Parathyroid adenoma (tissue), 2 donors: ENCODE results near the gene C13orf46.

Experiments used
- H2AFZ ChIP-seq: fragments of 300-600 bp; sonication (generic); one replicate; pipeline ENCODE4 v1.7.0; 2017; ENCODE audit warnings: antibody characterized with exemption, mild to moderate bottlenecking
- H3K27ac ChIP-seq: fragments of 300-600 bp; sonication (generic); one replicate; pipeline ENCODE4 v1.7.0; 2017
- H3K27me3 ChIP-seq: fragments of 300-600 bp; sonication (generic); one replicate; pipeline ENCODE4 v1.7.0; 2017; ENCODE audit warnings: low read length; ENCODE audit not compliant: control insufficient read depth, insufficient read depth
- H3K36me3 ChIP-seq: fragments of 300-600 bp; sonication (generic); one replicate; pipeline ENCODE4 v1.7.0; 2017; ENCODE audit warnings: low read length; ENCODE audit not compliant: control insufficient read depth, insufficient read depth
- H3K4me1 ChIP-seq: fragments of 300-600 bp; sonication (generic); one replicate; pipeline ENCODE4 v1.7.0; 2017; ENCODE audit warnings: control low read depth
- H3K4me2 ChIP-seq: fragments of 300-600 bp; sonication (generic); one replicate; pipeline ENCODE4 v1.7.0; 2017; ENCODE audit warnings: low read length
- H3K4me3 ChIP-seq: fragments of 300-600 bp; sonication (generic); one replicate; pipeline ENCODE4 v1.7.0; 2017; ENCODE audit warnings: low read depth, low read length
- H3K79me2 ChIP-seq: fragments of 300-600 bp; sonication (generic); one replicate; pipeline ENCODE4 v1.7.0; 2017; ENCODE audit warnings: control low read depth
- H3K9ac ChIP-seq: fragments of 300-600 bp; sonication (generic); one replicate; pipeline ENCODE4 v1.7.0; 2017; ENCODE audit warnings: mild to moderate bottlenecking
- H3K9me3 ChIP-seq: fragments of 300-600 bp; sonication (generic); one replicate; pipeline ENCODE4 v1.7.0; 2017; ENCODE audit warnings: low read length; ENCODE audit not compliant: control insufficient read depth
- TF ChIP-seq, protein P1 (sequence below): fragments of 300-600 bp; sonication (generic); IDR thresholded peaks from one replicate; pipeline ENCODE4 v1.7.0; 2017; ENCODE audit warnings: antibody characterized with exemption, mild to moderate bottlenecking
- donor health status: primary hyperparathyroidism.

Gene C13orf46

DNA sequence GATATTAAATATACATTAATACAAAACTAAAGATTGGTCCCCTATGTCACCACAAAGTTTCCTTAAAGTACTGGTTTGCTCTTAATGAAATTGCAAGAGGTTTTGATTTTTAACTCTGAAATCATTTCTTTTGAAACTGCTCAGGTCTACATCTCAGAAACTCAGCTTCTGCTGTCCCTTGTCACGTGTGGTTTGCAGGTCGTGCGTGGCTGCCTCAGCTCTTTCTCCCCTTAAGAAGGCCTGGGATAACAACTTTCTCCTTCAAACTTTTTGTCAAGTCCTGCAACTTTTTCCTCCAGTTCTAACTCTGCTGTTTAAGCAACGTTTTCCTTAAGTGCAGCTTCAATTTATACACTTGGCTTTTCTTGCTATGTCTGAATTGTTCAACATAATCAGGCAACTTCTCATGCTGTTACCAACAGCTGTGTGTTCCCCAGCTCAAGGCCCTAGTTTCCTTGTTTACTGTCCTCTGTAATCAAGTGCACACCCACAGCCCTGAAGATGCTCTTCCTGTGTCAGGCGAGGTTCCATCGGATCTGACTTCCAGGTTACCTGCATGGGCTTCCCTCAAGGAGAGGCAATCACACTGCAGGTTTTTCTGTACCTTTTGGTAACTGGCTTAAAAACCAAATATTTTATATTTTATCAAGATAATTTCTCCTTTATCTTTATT lies 13.5 kb downstream of the C13orf46 start:
- no peaks in the 10 kb centered on the region for H3K4me1 ChIP-seq
- no peaks in the 10 kb centered on the region for H3K9me3 ChIP-seq
- TF ChIP-seq, protein P1, sequence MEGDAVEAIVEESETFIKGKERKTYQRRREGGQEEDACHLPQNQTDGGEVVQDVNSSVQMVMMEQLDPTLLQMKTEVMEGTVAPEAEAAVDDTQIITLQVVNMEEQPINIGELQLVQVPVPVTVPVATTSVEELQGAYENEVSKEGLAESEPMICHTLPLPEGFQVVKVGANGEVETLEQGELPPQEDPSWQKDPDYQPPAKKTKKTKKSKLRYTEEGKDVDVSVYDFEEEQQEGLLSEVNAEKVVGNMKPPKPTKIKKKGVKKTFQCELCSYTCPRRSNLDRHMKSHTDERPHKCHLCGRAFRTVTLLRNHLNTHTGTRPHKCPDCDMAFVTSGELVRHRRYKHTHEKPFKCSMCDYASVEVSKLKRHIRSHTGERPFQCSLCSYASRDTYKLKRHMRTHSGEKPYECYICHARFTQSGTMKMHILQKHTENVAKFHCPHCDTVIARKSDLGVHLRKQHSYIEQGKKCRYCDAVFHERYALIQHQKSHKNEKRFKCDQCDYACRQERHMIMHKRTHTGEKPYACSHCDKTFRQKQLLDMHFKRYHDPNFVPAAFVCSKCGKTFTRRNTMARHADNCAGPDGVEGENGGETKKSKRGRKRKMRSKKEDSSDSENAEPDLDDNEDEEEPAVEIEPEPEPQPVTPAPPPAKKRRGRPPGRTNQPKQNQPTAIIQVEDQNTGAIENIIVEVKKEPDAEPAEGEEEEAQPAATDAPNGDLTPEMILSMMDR = no peak
- no peak overlapping the region for H3K4me2 ChIP-seq
- H2AFZ ChIP-seq = no peak overlapping the region
- no peaks in the 10 kb centered on the region for H3K27me3 ChIP-seq
- H3K27ac ChIP-seq = no peak overlapping the region
- no peaks in the 10 kb centered on the region for H3K36me3 ChIP-seq
- H3K4me3 ChIP-seq = no peak overlapping the region
- no peaks in the 10 kb centered on the region for H3K79me2 ChIP-seq
- no peak overlapping the region for H3K9ac ChIP-seq

DNA sequence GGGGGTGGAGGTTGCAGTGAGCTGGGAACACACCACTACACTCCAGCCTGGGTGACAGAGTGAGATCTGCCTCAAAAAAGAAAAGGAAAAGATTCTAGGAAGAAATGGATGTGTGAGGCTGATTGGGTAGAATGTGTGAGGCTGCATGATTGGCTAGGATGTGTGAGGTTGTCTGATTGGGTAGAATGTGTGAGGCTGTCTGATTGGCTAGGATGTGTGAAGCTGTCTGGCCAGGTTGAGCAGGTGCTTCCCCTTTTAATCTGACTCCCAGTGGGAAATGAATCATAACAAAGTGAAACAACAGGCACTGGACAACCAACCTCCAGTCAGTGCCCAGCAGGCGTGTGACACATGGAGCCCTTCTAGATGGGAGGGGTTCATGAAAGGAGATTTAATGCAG lies 14.7 kb downstream of the C13orf46 start:
- TF ChIP-seq, protein P1 = no peak
- no peak overlapping the region for H2AFZ ChIP-seq
- H3K4me2 ChIP-seq = no peak overlapping the region
- H3K4me1 ChIP-seq = no peaks in the 10 kb centered on the region
- H3K4me3 ChIP-seq = no peak overlapping the region
- no peaks in the 10 kb centered on the region for H3K9me3 ChIP-seq
- H3K27ac ChIP-seq = no peak overlapping the region
- H3K9ac ChIP-seq = no peak overlapping the region
- H3K79me2 ChIP-seq = no peaks in the 10 kb centered on the region
- H3K36me3 ChIP-seq = no peaks in the 10 kb centered on the region
- no peaks in the 10 kb centered on the region for H3K27me3 ChIP-seq

DNA sequence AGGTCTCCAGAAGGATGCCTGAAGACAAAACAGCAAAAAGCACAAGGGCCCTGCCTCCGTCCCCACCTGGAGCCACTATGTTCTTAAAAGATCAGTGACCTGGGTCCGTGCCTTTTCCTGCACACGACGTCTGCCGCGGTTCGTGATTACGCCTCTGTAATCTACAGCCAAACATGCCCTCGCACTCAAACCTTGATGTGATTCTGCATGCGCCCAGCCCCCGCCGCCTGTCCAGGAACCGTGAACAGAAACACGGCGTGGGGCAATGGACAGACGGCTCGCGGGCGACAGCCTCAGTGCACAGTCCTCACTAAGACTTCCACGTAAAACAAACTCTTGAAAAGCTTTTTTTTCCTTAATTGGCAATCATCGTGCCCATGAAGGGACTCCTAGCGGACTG lies 15.5 kb downstream of the C13orf46 start:
- Histone ChIP-seq H3K36me3 (no peaks in the 10 kb centered on the region), H2AFZ (no peak overlapping the region), H3K27ac (no peak overlapping the region), H3K4me3 (no peak overlapping the region), H3K79me2 (no peaks in the 10 kb centered on the region), H3K9me3 (no peaks in the 10 kb centered on the region), H3K27me3 (no peaks in the 10 kb centered on the region), H3K9ac (no peak overlapping the region), H3K4me2 (no peak overlapping the region), H3K4me1 (no peaks in the 10 kb centered on the region)
- TF ChIP-seq, protein P1 = no peak

DNA sequence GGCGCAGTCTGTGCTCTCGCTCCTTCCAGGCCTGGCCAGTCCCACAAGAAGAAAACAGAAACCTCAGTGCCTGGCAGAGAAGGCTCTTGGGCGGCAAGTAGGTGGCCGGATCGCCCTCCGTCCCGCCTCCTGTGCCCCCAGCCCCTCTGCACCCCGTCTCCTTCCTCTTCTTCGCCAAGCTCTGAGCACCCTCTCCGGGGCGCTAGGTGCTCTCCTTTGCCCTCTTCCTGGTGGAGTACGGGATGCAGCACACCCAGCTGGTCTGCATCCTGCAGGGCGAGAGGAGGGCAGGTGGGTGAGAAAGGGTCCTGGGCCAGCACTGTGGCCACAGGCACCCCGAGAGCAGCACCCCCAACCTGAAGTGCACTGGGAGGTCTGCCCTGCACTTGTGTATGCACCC lies 17.3 kb downstream of the C13orf46 start:
- TF ChIP-seq, protein P1 = no peak
- H3K4me2 ChIP-seq = no peak overlapping the region
- H3K4me1 ChIP-seq = no peaks in the 10 kb centered on the region
- no peak overlapping the region for H3K9ac ChIP-seq
- H3K79me2 ChIP-seq = no peaks in the 10 kb centered on the region
- no peaks in the 10 kb centered on the region for H3K9me3 ChIP-seq
- H3K4me3 ChIP-seq = no peak overlapping the region
- H3K27ac ChIP-seq = no peak overlapping the region
- H3K27me3 ChIP-seq = no peaks in the 10 kb centered on the region
- H3K36me3 ChIP-seq = no peaks in the 10 kb centered on the region
- no peak overlapping the region for H2AFZ ChIP-seq

DNA sequence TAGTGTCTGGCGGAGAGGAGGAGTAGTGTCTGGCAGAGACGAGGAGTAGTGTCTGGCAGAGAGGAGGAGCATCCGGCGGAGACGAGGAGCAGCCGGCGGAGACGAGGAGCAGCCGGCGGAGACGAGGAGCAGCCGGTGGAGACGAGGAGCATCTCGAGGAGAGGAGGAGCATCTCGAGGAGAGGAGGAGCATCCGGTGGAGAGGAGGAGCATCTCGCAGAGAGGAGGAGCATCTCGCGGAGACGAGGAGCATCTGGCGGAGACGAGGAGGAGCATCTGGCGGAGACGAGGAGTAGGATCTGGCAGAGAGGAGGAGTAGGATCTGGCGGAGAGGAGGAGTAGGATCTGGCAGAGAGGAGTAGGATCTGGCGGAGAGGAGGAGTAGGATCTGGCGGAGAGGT lies 18.2 kb downstream of the C13orf46 start:
- no peak overlapping the region for H2AFZ ChIP-seq
- no peaks in the 10 kb centered on the region for H3K36me3 ChIP-seq
- no peak overlapping the region for H3K9ac ChIP-seq
- H3K9me3 ChIP-seq = no peaks in the 10 kb centered on the region
- H3K4me3 ChIP-seq = no peak overlapping the region
- no peaks in the 10 kb centered on the region for H3K27me3 ChIP-seq
- TF ChIP-seq, protein P1 = no peak
- H3K79me2 ChIP-seq = no peaks in the 10 kb centered on the region
- H3K4me2 ChIP-seq = no peak overlapping the region
- no peaks in the 10 kb centered on the region for H3K4me1 ChIP-seq
- H3K27ac ChIP-seq = no peak overlapping the region
